H1 (cell line): ENCODE measurements around the gene GGT7. TPM values are rescaled to one million over a fixed set of nuclear protein-coding genes. Genes with fewer than 3 reads are reported as not detected.
A peak's percentile ranks its signal among the peaks of the same experiment; 100 is the strongest.

Experiments
- CTCF ChIA-PET: fragments of 300-600 bp; sonication (Branson Sonifier 250); formaldehyde crosslinking; loops from one replicate; lab custom pipeline; 2021; ENCODE audit not compliant: partially characterized antibody; lab: Charles Lee
- POLR2A ChIA-PET: fragments of 300-600 bp; sonication (Branson Sonifier 250); formaldehyde crosslinking; loops from one replicate; lab custom pipeline; 2021; ENCODE audit warnings: inconsistent platforms; ENCODE audit not compliant: partially characterized antibody; lab: Charles Lee
- DNase-seq, 2 experiments: peaks; one replicate each; pipeline versions ENCODE4 v3.0.0 to v3.0.0-alpha.2; 2010 to 2022; ENCODE audit warnings: low spot score in 2 of 2, low read depth in 1 of 2, mixed read lengths in 1 of 2
- FAIRE-seq: peaks from 2 replicates; lab custom pipeline; 2011; peaks lifted over from hg19 to GRCh38; lab: Jason Lieb, UNC
- H2AFZ ChIP-seq: 2 replicates; pipeline ENCODE4 v1.8.1; 2012; ENCODE audit warnings: low read length, inconsistent platforms
- H2AK5ac ChIP-seq: 2 replicates; pipeline ENCODE4 v1.6.1; 2013; ENCODE audit warnings: low read depth, low read length
- H2BK120ac ChIP-seq: replicated peaks from 2 replicates; pipeline ENCODE3; 2013; ENCODE audit warnings: low read depth, low read length, inconsistent platforms
- H2BK12ac ChIP-seq: 2 replicates; pipeline ENCODE4 v1.6.1; 2013; ENCODE audit warnings: low read depth, low read length
- H2BK15ac ChIP-seq: 2 replicates; pipeline ENCODE4 v1.6.1; 2013; ENCODE audit warnings: low read length
- H2BK20ac ChIP-seq: 2 replicates; pipeline ENCODE4 v1.6.1; 2013; ENCODE audit warnings: low read length
- H2BK5ac ChIP-seq: 2 replicates; pipeline ENCODE4 v1.6.1; 2013; ENCODE audit warnings: low read depth, low read length
- H3K14ac ChIP-seq: 2 replicates; pipeline ENCODE4 v1.6.1; 2013; ENCODE audit warnings: inconsistent platforms; ENCODE audit not compliant: insufficient read length
- H3K18ac ChIP-seq: 2 replicates; pipeline ENCODE4 v1.6.1; 2013; ENCODE audit warnings: low read length; ENCODE audit errors: extremely low read depth
- H3K23ac ChIP-seq: 2 replicates; pipeline ENCODE4 v1.6.1; 2013; ENCODE audit warnings: inconsistent platforms; ENCODE audit not compliant: insufficient read length
- H3K23me2 ChIP-seq: 2 replicates; pipeline ENCODE4 v1.6.1; 2013; ENCODE audit warnings: low read depth, low read length
- H3K27ac ChIP-seq: 2 replicates; pipeline ENCODE4 v1.6.1; 2011; ENCODE audit warnings: low read depth, low read length, inconsistent platforms
- H3K27me3 ChIP-seq, 4 experiments: replicated peaks in 1 of 4; 1 replicate in 1 of 4; 2 replicates in 3 of 4; pipeline versions ENCODE4 v1.6.1 to v1.8.1; 2011 to 2013; ENCODE audit warnings: low read length in 3 of 4, mild to moderate bottlenecking in 3 of 4, inconsistent platforms in 2 of 4, mixed read lengths in 2 of 4, moderate library complexity in 1 of 4; ENCODE audit not compliant: control insufficient read depth in 3 of 4, insufficient read depth in 3 of 4; ENCODE audit errors: extremely low read depth in 1 of 4
- H3K36me3 ChIP-seq, 4 experiments: 2 replicates each; pipeline versions ENCODE4 v1.6.1 to v1.8.1; 2011 to 2013; ENCODE audit warnings: mild to moderate bottlenecking in 4 of 4, low read length in 3 of 4, moderate library complexity in 2 of 4, control low read depth in 1 of 4, inconsistent platforms in 1 of 4; ENCODE audit not compliant: insufficient read depth in 4 of 4, control insufficient read depth in 2 of 4
- H3K4ac ChIP-seq: replicated peaks from 2 replicates; pipeline ENCODE3; 2013; ENCODE audit warnings: low read length, low read depth, mixed read lengths, inconsistent platforms; ENCODE audit not compliant: insufficient read length
- H3K4me1 ChIP-seq, 4 experiments: replicated peaks in 1 of 4; 1 replicate in 1 of 4; 2 replicates in 3 of 4; pipeline versions ENCODE4 v1.6.1 to v1.8.1; 2011 to 2013; ENCODE audit warnings: low read length in 3 of 4, inconsistent platforms in 2 of 4, mixed read lengths in 1 of 4; ENCODE audit not compliant: insufficient read depth in 4 of 4, control insufficient read depth in 3 of 4
- H3K4me2 ChIP-seq, 2 experiments: 2 replicates each; pipeline versions ENCODE4 v1.6.1 to v1.8.1; 2011 to 2013; ENCODE audit warnings: low read depth in 2 of 2, low read length in 2 of 2, control low read depth in 1 of 2, inconsistent platforms in 1 of 2, mild to moderate bottlenecking in 1 of 2; ENCODE audit not compliant: insufficient read depth in 1 of 2
- H3K4me3 ChIP-seq, 4 experiments: fragments of 200-600, 300-600 bp in 1 of 4; sonication (generic), shearing (Covaris generic), sonication (Bioruptor Twin) in 1 of 4; 2 replicates each; pipeline versions ENCODE4 v1.5.1 to v1.8.1; 2011 to 2016; ENCODE audit warnings: low read length in 4 of 4, low read depth in 3 of 4, control low read depth in 2 of 4, inconsistent platforms in 2 of 4, mild to moderate bottlenecking in 2 of 4, mixed read lengths in 1 of 4, moderate library complexity in 1 of 4; ENCODE audit not compliant: insufficient read depth in 2 of 4; ENCODE audit errors: extremely low read depth in 1 of 4
- H3K56ac ChIP-seq: replicated peaks from 2 replicates; pipeline ENCODE3; 2013; ENCODE audit warnings: low read depth, mild to moderate bottlenecking, mixed read lengths, low read length, inconsistent platforms; ENCODE audit not compliant: insufficient read length
- H3K79me1 ChIP-seq: 2 replicates; pipeline ENCODE4 v1.6.1; 2013; ENCODE audit warnings: low read depth, low read length, control low read depth
- H3K79me2 ChIP-seq, 2 experiments: 2 replicates each; pipeline versions ENCODE4 v1.6.1 to v1.8.1; 2012 to 2013; ENCODE audit warnings: low read length in 2 of 2, mild to moderate bottlenecking in 2 of 2, inconsistent platforms in 1 of 2; ENCODE audit not compliant: insufficient read depth in 2 of 2, control insufficient read depth in 1 of 2
- H3K9ac ChIP-seq, 4 experiments: replicated peaks in 1 of 4; 1 replicate in 1 of 4; 2 replicates in 3 of 4; pipeline versions ENCODE4 v1.6.1 to v1.8.1; 2011 to 2013; ENCODE audit warnings: low read depth in 3 of 4, low read length in 3 of 4, control low read depth in 2 of 4, mild to moderate bottlenecking in 2 of 4, moderate library complexity in 2 of 4, inconsistent platforms in 1 of 4; ENCODE audit errors: extremely low read depth in 1 of 4
- H3K9me3 ChIP-seq, 2 experiments: 2 replicates each; pipeline versions ENCODE4 v1.6.1 to v1.8.1; 2012 to 2013; ENCODE audit warnings: mild to moderate bottlenecking in 2 of 2, moderate library complexity in 2 of 2, control low read depth in 1 of 2, inconsistent platforms in 1 of 2, low read depth in 1 of 2, low read length in 1 of 2, mixed read lengths in 1 of 2; ENCODE audit not compliant: insufficient read depth in 2 of 2
- H4K20me1 ChIP-seq, 2 experiments: replicated peaks in 1 of 2; 2 replicates each; pipeline versions ENCODE3 to v1.8.1; 2011 to 2013; ENCODE audit warnings: inconsistent platforms in 2 of 2, low read length in 2 of 2, mild to moderate bottlenecking in 1 of 2; ENCODE audit not compliant: insufficient read depth in 2 of 2, control insufficient read depth in 1 of 2
- H4K5ac ChIP-seq: 2 replicates; pipeline ENCODE4 v1.6.1; 2013; ENCODE audit warnings: low read length, low read depth, mixed read lengths, inconsistent platforms; ENCODE audit not compliant: insufficient read length
- H4K8ac ChIP-seq: 2 replicates; pipeline ENCODE4 v1.8.0; 2013; ENCODE audit warnings: mild to moderate bottlenecking, moderate library complexity, low read length, inconsistent platforms; ENCODE audit not compliant: insufficient read depth; ENCODE audit errors: extremely low read depth
- H4K91ac ChIP-seq: replicated peaks from 2 replicates; pipeline ENCODE3; 2013; ENCODE audit warnings: low read length, mixed read lengths, inconsistent platforms; ENCODE audit not compliant: insufficient read length
- CEBPB ChIP-seq: IDR thresholded peaks from 2 replicates; pipeline ENCODE4 v1.6.1; 2012; ENCODE audit warnings: low read depth, low read length
- EGR1 ChIP-seq: IDR thresholded peaks from 2 replicates; pipeline ENCODE4 v1.6.1; 2011; ENCODE audit warnings: low read depth, low read length, borderline replicate concordance
- FOSL1 ChIP-seq: IDR thresholded peaks from 2 replicates; pipeline ENCODE4 v1.6.1; 2011; ENCODE audit warnings: mild to moderate bottlenecking, low read depth, low read length, moderate library complexity; ENCODE audit not compliant: insufficient read depth
- GTF2F1 ChIP-seq: IDR thresholded peaks from 2 replicates; pipeline ENCODE4 v1.6.1; 2012; ENCODE audit warnings: low read depth, low read length, improper control_type of control experiment, borderline replicate concordance
- JUN ChIP-seq: IDR thresholded peaks from 2 replicates; pipeline ENCODE4 v1.6.1; 2011; ENCODE audit warnings: low read depth, mild to moderate bottlenecking, improper control_type of control experiment, low read length
- KDM1A ChIP-seq: fragments of 200-600, 300-600 bp; sonication (generic); IDR thresholded peaks from 2 replicates; pipeline ENCODE4 v1.7.1; 2016; ENCODE audit warnings: mild to moderate bottlenecking, low read length, borderline replicate concordance
- SP1 ChIP-seq: IDR thresholded peaks from 2 replicates; pipeline ENCODE4 v1.6.1; 2011; ENCODE audit warnings: low read depth, low read length
- SP2 ChIP-seq: IDR thresholded peaks from 2 replicates; pipeline ENCODE4 v1.6.1; 2012; ENCODE audit warnings: mild to moderate bottlenecking, low read length, inconsistent platforms
- USF2 ChIP-seq: IDR thresholded peaks from 2 replicates; pipeline ENCODE4 v1.6.1; 2011; ENCODE audit warnings: low read length, improper control_type of control experiment
- WGBS, 2 experiments: shearing (Covaris generic) in 1 of 2; methylation state at CpG; one replicate each; pipeline versions ENCODE4 v1.1.6 to v1.1.7; 2013 to 2015; ENCODE audit warnings: low lambda C conversion rate in 2 of 2, mixed read lengths in 2 of 2, inconsistent platforms in 1 of 2, low coverage in 1 of 2, missing lambda C conversion rate in 1 of 2; ENCODE audit not compliant: insufficient replicate concordance in 2 of 2, insufficient coverage in 1 of 2, insufficient read length in 1 of 2; ENCODE audit errors: extremely low coverage in 1 of 2, missing lambda C conversion rate in 1 of 2; 5-methylcytosine and 5-hydroxymethylcytosine counted together
- polyA plus RNA-seq, 7 experiments: library from polyadenylated mRNA; depleted of rRNA in 3 of 7; stranded (reverse) in 5 of 7; unstranded in 2 of 7; fragments of >200 nt in 5 of 7; fragments of 200-250 nt in 2 of 7; gene quantifications; 1 replicate in 5 of 7; 2 replicates in 1 of 7; 4 replicates in 1 of 7; pipeline versions ENCODE4 v1.2.1 to v1.2.3, GENCODE V29; 2011 to 2013; ENCODE audit warnings: missing spikeins in 2 of 7, mixed read lengths in 2 of 7
- total RNA-seq: library from RNA; stranded (reverse); fragmentation: NEBNext Ultra II Directional; extraction: Animal tissue kit (Norgen Biotek cat#: 25700); gene quantifications from 2 replicates; pipeline ENCODE4 v1.2.1, GENCODE V29; 2021

GGT7 gene
- total and polyA plus RNA-seq, 2 of the 8 experiments (the other 6 are each of a cell fraction or from before 2014, with no cell fraction given) = 20.2 to 25.5 TPM

DNA sequence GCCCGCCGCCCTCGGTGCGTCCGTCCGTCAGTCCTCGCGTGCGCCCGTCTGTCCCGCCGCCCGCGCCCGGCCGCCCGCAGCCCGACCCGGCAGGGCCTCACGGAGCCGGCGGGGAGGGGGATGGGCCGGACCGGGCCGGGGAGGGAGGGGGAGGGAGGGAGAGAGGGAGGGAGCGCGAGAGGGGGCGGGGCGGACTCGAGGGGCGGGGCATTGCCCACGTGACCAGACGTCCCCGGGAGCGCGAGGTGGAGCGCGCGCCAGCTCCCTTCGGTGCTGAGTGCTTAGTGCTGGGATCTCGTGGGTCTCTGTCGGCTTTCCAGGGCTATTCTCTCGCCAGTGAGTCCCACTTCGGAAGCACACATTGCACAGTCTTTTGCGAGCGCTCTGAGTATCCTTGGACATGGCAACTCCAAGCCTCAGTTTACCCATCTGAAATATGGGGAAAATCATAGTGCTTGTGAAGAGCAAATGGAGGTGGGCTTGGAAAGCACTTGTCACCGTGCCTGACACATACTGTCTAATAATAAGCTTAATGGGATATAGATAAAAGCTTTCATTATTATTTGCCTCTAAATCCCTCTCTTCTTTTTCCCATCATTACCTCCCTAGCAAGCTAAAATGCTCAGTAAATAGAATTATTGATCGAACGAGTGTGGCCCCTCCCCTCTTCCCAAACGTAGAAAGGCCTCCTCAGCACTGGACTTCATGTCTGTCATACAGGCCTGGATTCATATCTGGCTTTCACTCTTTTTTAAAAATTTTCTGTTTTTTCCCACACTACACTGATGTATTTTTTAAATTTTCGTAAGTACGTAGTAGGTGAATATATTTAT is 46.9 kb downstream of the GGT7 start, which contains the start of gene NCOA6:
NCOA6 (minus strand) TSS at position 122 of the 833 bp plus-strand sequence. CDS start 43,296 bp downstream, outside the sequence.
- Histone ChIP-seq H3K27ac (peak within 1 kb of the TSS; percentile 91; the same call in 1 of the 2 replicates), H2BK15ac (peak within 1 kb of the TSS; percentile 72; the same call in 1 of the 2 replicates), H3K4me1 (no peaks in the 10 kb centered on the region), H3K27me3 (no peaks in the 10 kb centered on the region), H3K23ac (no peak within 1 kb of the TSS), H3K9ac (peak within 1 kb of the TSS; percentile 46 to 95 (median 84); a peak in 6 of 7 replicates), H3K18ac (peak within 1 kb of the TSS; percentile 95), H3K79me2 (peaks cover 0 to 23% of the 10 kb centered on the region in 2 experiments; a peak in 2 of 4 replicates), H3K79me1 (peaks cover 5% of the 10 kb centered on the region; the same call in 1 of the 2 replicates), H3K36me3 (no peaks in the 10 kb centered on the region), H2BK5ac (peak within 1 kb of the TSS; percentile 84), H2AFZ (peak within 1 kb of the TSS; percentile 90; the same call in 1 of the 2 replicates), H2BK12ac (peak within 1 kb of the TSS; percentile 52; the same call in 1 of the 2 replicates), H3K4me2 (peak within 1 kb of the TSS; percentile 77 to 88), H3K23me2 (peaks cover 5% of the 10 kb centered on the region), H4K5ac (peak within 1 kb of the TSS; percentile 64), H3K14ac (no peak within 1 kb of the TSS), H4K8ac (peak within 1 kb of the TSS; percentile 42; the same call in 1 of the 2 replicates), H3K4ac (peak within 1 kb of the TSS; percentile 9), H2BK120ac (no peak within 1 kb of the TSS), H3K9me3 (no peaks in the 10 kb centered on the region), H2AK5ac (no peak within 1 kb of the TSS), H3K4me3 (peak within 1 kb of the TSS; percentile 87 to 92 (median 88)), H4K91ac (peak within 1 kb of the TSS; percentile 72), H4K20me1 (no peaks in the 10 kb centered on the region), H3K56ac (peak within 1 kb of the TSS; percentile 74), H2BK20ac (no peak within 1 kb of the TSS)
- ChIA-PET POLR2A (interaction anchor here (0.6 to 1.0 kb wide), 3 partner anchors 8 to 129 kb away, joined by 3 to 4 read pairs (median 3); no protein-coding TSS in a partner anchor), CTCF (interaction anchor here (0.5 to 1.0 kb wide), 4 partner anchors 39 to 124 kb away, joined by 3 to 4 read pairs (median 3); no protein-coding TSS in a partner anchor)
- FAIRE-seq (no peak), DNase-seq (peak; percentile 13 to 78)
- 49% methylated on average over 13 of the region's 52 CpGs; no CpG with 5 or more reads in 1 of the 2 experiments for WGBS, 2 experiments
- TF ChIP-seq JUN (no peak), CEBPB (no peak), SP1 (no peak), FOSL1 (no peak), SP2 (no peak), GTF2F1 (no peak), USF2 (peak; percentile 88), EGR1 (no peak), KDM1A (peak; percentile 92)
